ENCODE results near the gene COL13A1. TPM values are rescaled to one million over a fixed set of nuclear protein-coding genes. Genes with fewer than 3 reads are reported as not detected.

The COL13A1 gene
- total RNA-seq, 1 donor from 2014 or later = 0.86 TPM

DNA sequence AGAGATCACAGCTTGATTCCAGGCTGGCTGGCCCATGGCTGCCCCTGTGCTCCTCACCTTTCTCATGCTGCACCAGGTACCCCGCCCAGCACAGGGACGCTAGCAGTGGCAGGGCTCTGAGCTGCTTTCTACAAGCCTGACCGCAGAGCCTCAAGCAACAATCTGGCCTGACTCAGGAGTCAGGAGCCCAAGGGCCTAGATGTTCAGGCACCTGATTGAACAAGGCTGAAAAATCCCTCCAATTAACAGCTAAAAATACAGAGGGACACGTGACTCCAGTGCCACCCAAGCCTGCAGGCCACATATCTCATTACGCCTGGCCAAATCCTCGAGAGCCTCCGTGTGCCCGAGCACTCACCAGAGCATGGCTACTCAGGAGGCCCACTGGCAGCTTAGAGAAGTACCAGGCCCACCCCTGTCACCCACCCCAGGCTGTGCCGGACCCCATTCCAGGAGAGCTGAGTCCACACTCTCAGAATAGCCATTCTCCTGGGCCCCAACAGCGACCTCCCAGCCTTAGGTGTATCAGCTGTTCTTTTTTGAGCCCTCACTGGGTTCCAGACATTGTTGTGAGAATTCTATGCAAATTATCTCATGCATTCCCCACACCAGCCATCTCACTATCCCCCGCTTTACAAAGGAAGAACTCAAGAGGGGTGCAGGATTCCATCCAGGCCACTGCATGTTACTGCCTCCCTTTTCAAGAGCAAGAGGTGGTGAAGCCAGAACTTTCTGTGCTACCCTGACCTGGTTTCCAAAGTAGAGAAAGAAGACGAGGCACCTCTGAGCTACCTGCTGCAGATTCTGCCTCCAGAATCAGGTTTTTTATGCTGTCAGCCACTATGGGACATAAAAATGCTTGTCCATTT lies 98.3 kb downstream of the COL13A1 start:
- TF ChIP-seq EZH2 (IDR thresholded peaks at IDR 0.05; ENCODE audit: insufficient read depth, low read length) = no peak
- TF ChIP-seq, protein P1, sequence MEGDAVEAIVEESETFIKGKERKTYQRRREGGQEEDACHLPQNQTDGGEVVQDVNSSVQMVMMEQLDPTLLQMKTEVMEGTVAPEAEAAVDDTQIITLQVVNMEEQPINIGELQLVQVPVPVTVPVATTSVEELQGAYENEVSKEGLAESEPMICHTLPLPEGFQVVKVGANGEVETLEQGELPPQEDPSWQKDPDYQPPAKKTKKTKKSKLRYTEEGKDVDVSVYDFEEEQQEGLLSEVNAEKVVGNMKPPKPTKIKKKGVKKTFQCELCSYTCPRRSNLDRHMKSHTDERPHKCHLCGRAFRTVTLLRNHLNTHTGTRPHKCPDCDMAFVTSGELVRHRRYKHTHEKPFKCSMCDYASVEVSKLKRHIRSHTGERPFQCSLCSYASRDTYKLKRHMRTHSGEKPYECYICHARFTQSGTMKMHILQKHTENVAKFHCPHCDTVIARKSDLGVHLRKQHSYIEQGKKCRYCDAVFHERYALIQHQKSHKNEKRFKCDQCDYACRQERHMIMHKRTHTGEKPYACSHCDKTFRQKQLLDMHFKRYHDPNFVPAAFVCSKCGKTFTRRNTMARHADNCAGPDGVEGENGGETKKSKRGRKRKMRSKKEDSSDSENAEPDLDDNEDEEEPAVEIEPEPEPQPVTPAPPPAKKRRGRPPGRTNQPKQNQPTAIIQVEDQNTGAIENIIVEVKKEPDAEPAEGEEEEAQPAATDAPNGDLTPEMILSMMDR (IDR thresholded peaks at IDR 0.05; ENCODE audit: insufficient read depth, low read depth, low read length) = no peak
- Histone ChIP-seq H3K9ac (ENCODE audit: low read length) (no peak overlapping the region), H3K9me3 (ENCODE audit: insufficient read depth, low read depth, low read length) (no peaks in the 10 kb centered on the region), H4K20me1 (ENCODE audit: insufficient read depth, low read length) (no peaks in the 10 kb centered on the region), H3K4me1 (ENCODE audit: insufficient read depth, low read length) (peaks cover 10% of the 10 kb centered on the region), H2AFZ (ENCODE audit: low read depth, low read length) (no peak overlapping the region), H3K27me3 (ENCODE audit: insufficient read depth, low read length) (no peaks in the 10 kb centered on the region), H3K4me2 (ENCODE audit: low read length) (no peak overlapping the region), H3K4me3 (ENCODE audit: insufficient read depth, low read depth, low read length) (no peak overlapping the region), H3K36me3 (ENCODE audit: insufficient read depth, low read length) (no peaks in the 10 kb centered on the region), H3K79me2 (ENCODE audit: insufficient read depth, low read length) (no peaks in the 10 kb centered on the region), H3K27ac (ENCODE audit: low read depth, low read length) (no peak overlapping the region)
- Mint-ChIP-seq H3K27ac (ENCODE audit: unreplicated experiment) (no peak overlapping the region), H3K27me3 (ENCODE audit: low read depth, unreplicated experiment) (peaks cover 47% of the 10 kb centered on the region), H3K4me3 (ENCODE audit: unreplicated experiment) (no peak overlapping the region), H3K4me1 (ENCODE audit: low read depth, unreplicated experiment) (peaks cover 12% of the 10 kb centered on the region), H3K36me3 (ENCODE audit: low read depth, unreplicated experiment) (no peaks in the 10 kb centered on the region), H3K9me3 (ENCODE audit: unreplicated experiment) (peaks cover 2% of the 10 kb centered on the region)
- no peak for DNase-seq (ENCODE audit: low read depth)
- no peak for FAIRE-seq

GRCh38 chr10:69901022-69901421 lies 99.3 kb downstream of the COL13A1 start:
- Histone ChIP-seq H3K79me2 (ENCODE audit: insufficient read depth, low read length) (no peaks in the 10 kb centered on the region), H3K27ac (ENCODE audit: low read depth, low read length) (no peak overlapping the region), H3K9me3 (ENCODE audit: insufficient read depth, low read depth, low read length) (no peaks in the 10 kb centered on the region), H4K20me1 (ENCODE audit: insufficient read depth, low read length) (no peaks in the 10 kb centered on the region), H3K9ac (ENCODE audit: low read length) (no peak overlapping the region), H3K36me3 (ENCODE audit: insufficient read depth, low read length) (no peaks in the 10 kb centered on the region), H3K4me1 (ENCODE audit: insufficient read depth, low read length) (peaks cover 5% of the 10 kb centered on the region), H3K27me3 (ENCODE audit: insufficient read depth, low read length) (no peaks in the 10 kb centered on the region), H3K4me2 (ENCODE audit: low read length) (no peak overlapping the region), H3K4me3 (ENCODE audit: insufficient read depth, low read depth, low read length) (no peak overlapping the region), H2AFZ (ENCODE audit: low read depth, low read length) (no peak overlapping the region)
- Mint-ChIP-seq H3K36me3 (ENCODE audit: low read depth, unreplicated experiment) (no peaks in the 10 kb centered on the region), H3K4me1 (ENCODE audit: low read depth, unreplicated experiment) (peaks cover 8% of the 10 kb centered on the region), H3K27ac (ENCODE audit: unreplicated experiment) (no peak overlapping the region), H3K9me3 (ENCODE audit: unreplicated experiment) (peaks cover 2% of the 10 kb centered on the region), H3K4me3 (ENCODE audit: unreplicated experiment) (no peak overlapping the region), H3K27me3 (ENCODE audit: low read depth, unreplicated experiment) (peaks cover 50% of the 10 kb centered on the region)
- TF ChIP-seq EZH2 (IDR thresholded peaks at IDR 0.05; ENCODE audit: insufficient read depth, low read length) = no peak
- TF ChIP-seq, protein P1 (IDR thresholded peaks at IDR 0.05; ENCODE audit: insufficient read depth, low read depth, low read length) = no peak
- DNase-seq (ENCODE audit: low read depth) (no peak), FAIRE-seq (no peak)

All from astrocyte (in vitro differentiated cells and primary cell).